Measurements from ENCODE around the gene R3HDM4.

R3HDM4 gene

GRCh38 chr19:920051-920864, 7.2 kb upstream of the R3HDM4 start:
- Mint-ChIP-seq H3K4me1 (ENCODE audit: low read depth in 2 of 2) (peaks cover 10 to 16% of the 10 kb centered on the region in 2 donors), H3K36me3 (ENCODE audit: insufficient read depth) (peaks cover 21% of the 10 kb centered on the region)

DNA sequence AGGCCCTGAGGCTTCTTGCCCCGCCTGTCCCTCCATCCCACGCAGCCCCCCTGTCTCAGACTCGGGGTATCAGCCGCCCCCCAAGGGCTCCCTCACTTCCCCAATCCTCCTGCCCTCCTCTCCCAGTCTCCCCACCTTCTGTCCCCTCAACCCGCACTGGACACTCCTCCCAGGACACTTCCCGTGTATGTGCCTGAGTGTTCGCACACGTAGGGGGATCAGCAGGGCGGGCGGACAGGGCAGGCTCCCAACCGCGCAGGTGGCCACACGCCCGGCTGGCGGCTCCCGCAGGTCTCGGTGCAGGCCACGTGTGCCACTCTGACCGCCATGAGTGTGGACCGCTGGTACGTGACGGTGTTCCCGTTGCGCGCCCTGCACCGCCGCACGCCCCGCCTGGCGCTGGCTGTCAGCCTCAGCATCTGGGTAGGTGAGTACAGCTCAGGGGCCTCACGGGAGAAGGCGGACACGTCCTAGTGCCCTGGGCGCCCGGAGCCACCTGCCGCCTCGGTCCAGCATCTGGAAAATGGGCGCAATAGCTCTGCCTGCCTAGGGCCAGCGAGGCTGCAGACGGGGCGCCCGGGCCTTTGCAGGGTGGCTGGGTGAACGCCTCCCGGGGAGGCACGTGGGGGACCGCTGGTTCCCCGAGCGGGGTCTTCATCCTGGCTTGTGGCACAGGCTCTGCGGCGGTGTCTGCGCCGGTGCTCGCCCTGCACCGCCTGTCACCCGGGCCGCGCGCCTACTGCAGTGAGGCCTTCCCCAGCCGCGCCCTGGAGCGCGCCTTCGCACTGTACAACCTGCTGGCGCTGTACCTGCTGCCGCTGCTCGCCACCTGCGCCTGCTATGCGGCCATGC, 6.4 kb upstream of the R3HDM4 start:
- H3K4me1 Mint-ChIP-seq (ENCODE audit: low read depth in 2 of 2) = peaks cover 10 to 16% of the 10 kb centered on the region in 2 donors
- peak overlapping the region; percentile 69 to 81 for H3K4me3 Mint-ChIP-seq
- peak; percentile 31 for ATAC-seq (replicated peaks)
- H3K9me3 Mint-ChIP-seq = no peaks in the 10 kb centered on the region
- no peak overlapping the region for H3K27ac Mint-ChIP-seq
- H3K36me3 Mint-ChIP-seq (ENCODE audit: insufficient read depth) = peaks cover 21% of the 10 kb centered on the region
- peaks cover 6 to 9% of the 10 kb centered on the region in 2 donors for H3K27me3 Mint-ChIP-seq
- no peak for DNase-seq

More at GRCh38 chr19:920051-920864, 7.2 kb upstream of the R3HDM4 start:
- Mint-ChIP-seq H3K27me3 (peaks cover 0 to 9% of the 10 kb centered on the region in 2 donors), H3K9me3 (no peaks in the 10 kb centered on the region), H3K27ac (peak overlapping the region; percentile 73 to 78), H3K4me3 (peak overlapping the region; percentile 69 to 81)
- DNase-seq = peak; percentile 51 to 55 (median 55)
- peak; percentile 57 for ATAC-seq (replicated peaks)

GRCh38 chr19:918481-919198, 5.6 kb upstream of the R3HDM4 start:
- DNase-seq (no peak), ATAC-seq (replicated peaks) (no peak)
- Mint-ChIP-seq H3K27me3 (peaks cover 6 to 9% of the 10 kb centered on the region in 2 donors), H3K27ac (peak overlapping the region in 1 of 2 donors; percentile 79), H3K9me3 (no peaks in the 10 kb centered on the region), H3K36me3 (ENCODE audit: insufficient read depth) (peaks cover 21% of the 10 kb centered on the region), H3K4me1 (ENCODE audit: low read depth in 2 of 2) (peaks cover 10 to 16% of the 10 kb centered on the region in 2 donors), H3K4me3 (peak overlapping the region; percentile 64 to 69)

GRCh38 chr19:918152-918437, 5.1 kb upstream of the R3HDM4 start:
- no peaks in the 10 kb centered on the region for H3K9me3 Mint-ChIP-seq

DNA sequence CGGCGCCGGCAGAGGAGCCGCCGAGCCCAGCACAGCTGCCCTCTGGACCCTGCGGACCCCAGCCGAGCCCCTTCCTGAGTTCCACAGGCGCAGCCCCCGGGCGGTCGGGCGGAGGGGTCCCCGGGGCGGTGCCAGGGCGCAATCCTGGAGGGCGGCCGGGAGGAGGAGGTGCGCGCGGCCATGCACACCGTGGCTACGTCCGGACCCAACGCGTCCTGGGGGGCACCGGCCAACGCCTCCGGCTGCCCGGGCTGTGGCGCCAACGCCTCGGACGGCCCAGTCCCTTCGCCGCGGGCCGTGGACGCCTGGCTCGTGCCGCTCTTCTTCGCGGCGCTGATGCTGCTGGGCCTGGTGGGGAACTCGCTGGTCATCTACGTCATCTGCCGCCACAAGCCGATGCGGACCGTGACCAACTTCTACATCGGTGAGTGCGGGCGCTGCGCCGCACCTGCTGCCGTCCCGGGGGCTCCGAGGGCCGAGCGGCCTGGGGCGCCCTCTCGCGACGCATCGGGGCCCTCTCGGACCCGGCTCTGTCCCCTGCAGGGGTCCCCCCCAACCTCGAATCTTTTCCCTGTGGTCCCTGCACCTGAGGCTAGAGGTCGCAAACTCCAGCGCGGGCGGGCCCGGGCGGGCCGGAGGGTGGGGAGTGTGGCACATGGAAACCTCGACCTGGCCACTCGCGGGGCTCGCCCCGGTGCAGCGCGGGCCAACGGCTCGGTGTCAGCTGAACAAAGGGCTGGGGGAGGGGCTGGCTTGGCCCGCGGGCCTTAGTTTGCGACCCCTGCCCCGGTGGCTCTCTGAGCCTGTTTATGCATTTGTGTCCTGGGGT, 4.5 kb upstream of the R3HDM4 start, which contains the start of gene KISS1R:
Gene KISS1R, plus strand, starts transcription at position 11 of the 829 bp plus-strand sequence. Its CDS starts 170 bp downstream, at position 181.
- peaks cover 10 to 16% of the 10 kb centered on the region in 2 donors for H3K4me1 Mint-ChIP-seq (ENCODE audit: low read depth in 2 of 2)
- H3K27me3 Mint-ChIP-seq = peaks cover 6 to 9% of the 10 kb centered on the region in 2 donors
- peaks cover 22% of the 10 kb centered on the region for H3K36me3 Mint-ChIP-seq (ENCODE audit: insufficient read depth)
- DNase-seq (no peak), ATAC-seq (replicated peaks) (peak; percentile 7)
- H3K27ac Mint-ChIP-seq = peak within 1 kb of the TSS in 1 of 2 donors; percentile 79
- no peaks in the 10 kb centered on the region for H3K9me3 Mint-ChIP-seq
- peak within 1 kb of the TSS; percentile 64 to 69 for H3K4me3 Mint-ChIP-seq

More at GRCh38 chr19:918152-918437, 5.1 kb upstream of the R3HDM4 start:
- DNase-seq (no peak), ATAC-seq (replicated peaks) (no peak)
- H3K27me3 Mint-ChIP-seq = peaks cover 6 to 9% of the 10 kb centered on the region in 2 donors
- peak overlapping the region in 1 of 2 donors; percentile 79 for H3K27ac Mint-ChIP-seq
- peaks cover 23% of the 10 kb centered on the region for H3K36me3 Mint-ChIP-seq (ENCODE audit: insufficient read depth)
- peak overlapping the region; percentile 64 to 69 for H3K4me3 Mint-ChIP-seq
- peaks cover 10 to 16% of the 10 kb centered on the region in 2 donors for H3K4me1 Mint-ChIP-seq (ENCODE audit: low read depth in 2 of 2)

GRCh38 chr19:916645-917322, 3.8 kb upstream of the R3HDM4 start:
- ATAC-seq (replicated peaks) (no peak), DNase-seq (no peak)
- Mint-ChIP-seq H3K27me3 (peaks cover 6 to 9% of the 10 kb centered on the region in 2 donors), H3K36me3 (ENCODE audit: insufficient read depth) (peaks cover 23% of the 10 kb centered on the region), H3K4me3 (peak overlapping the region in 1 of 2 donors; percentile 17), H3K4me1 (ENCODE audit: low read depth in 2 of 2) (peaks cover 8 to 13% of the 10 kb centered on the region in 2 donors), H3K9me3 (no peaks in the 10 kb centered on the region), H3K27ac (no peak overlapping the region)

DNA sequence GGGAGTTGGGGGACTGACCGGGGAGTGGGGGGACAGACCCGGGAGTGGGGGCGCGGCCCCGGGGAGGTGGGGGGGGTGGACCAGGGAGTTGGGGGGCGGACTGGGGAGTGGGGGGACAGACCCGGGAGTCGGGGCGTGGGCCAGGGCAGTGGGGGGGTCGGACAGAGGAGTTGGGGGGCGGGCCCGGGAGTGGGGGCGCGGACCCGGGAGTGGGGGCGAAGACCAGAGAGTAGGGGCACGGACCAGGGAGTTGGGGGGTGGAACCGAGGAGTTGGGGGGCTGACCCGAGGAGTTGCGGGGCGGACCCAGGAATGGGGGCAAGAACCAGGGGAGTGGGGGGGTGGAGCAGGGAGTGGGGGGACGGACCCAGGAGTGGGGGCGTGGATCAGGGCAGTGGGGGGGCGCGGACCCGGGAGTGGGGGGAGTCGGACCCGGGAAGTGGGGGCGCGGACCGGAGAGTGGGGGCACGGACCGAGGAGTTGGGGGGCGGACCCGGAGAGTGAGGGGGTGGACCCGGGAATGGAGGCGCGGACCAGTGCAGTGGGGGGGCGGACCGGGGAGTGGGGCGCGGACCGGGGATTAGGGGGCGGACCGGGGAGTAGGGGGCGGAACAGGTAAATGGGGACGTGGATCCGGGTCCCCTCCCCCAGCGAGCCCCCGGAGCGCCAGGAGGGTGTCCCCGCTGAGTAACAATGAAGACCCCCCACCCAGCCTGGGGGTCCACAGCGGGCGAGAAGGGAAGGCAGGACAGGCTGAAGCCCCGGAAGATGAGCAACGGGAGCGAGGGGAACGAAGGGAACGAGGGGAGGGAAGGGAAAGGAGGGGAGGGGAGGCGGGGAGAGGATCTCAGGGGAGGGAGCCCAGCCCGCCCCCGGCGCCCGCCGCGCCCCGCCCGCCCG, 589 bp downstream of the R3HDM4 start:
- Mint-ChIP-seq H3K4me1 (ENCODE audit: low read depth in 2 of 2) (peaks cover 19 to 22% of the 10 kb centered on the region in 2 donors), H3K27ac (peak overlapping the region; percentile 29 to 83), H3K4me3 (peak overlapping the region; percentile 83 to 84), H3K27me3 (peaks cover 0 to 6% of the 10 kb centered on the region in 2 donors), H3K9me3 (no peaks in the 10 kb centered on the region), H3K36me3 (ENCODE audit: insufficient read depth) (peaks cover 40% of the 10 kb centered on the region)
- DNase-seq (no peak), ATAC-seq (replicated peaks) (no peak)

- peaks cover 40% of the 10 kb centered on the region for H3K36me3 Mint-ChIP-seq (ENCODE audit: insufficient read depth)
- H3K27ac Mint-ChIP-seq = peak overlapping the region; percentile 12 to 99
- peaks cover 0 to 6% of the 10 kb centered on the region in 2 donors for H3K27me3 Mint-ChIP-seq
- peak overlapping the region; percentile 86 to 94 for H3K4me3 Mint-ChIP-seq
- ATAC-seq (replicated peaks) (no peak), DNase-seq (no peak)
- H3K4me1 Mint-ChIP-seq (ENCODE audit: low read depth in 2 of 2) = peaks cover 22% of the 10 kb centered on the region in 2 donors
- H3K9me3 Mint-ChIP-seq = no peaks in the 10 kb centered on the region
Observed at GRCh38 chr19:911197-912033, 1.6 kb downstream of the R3HDM4 start.

DNA sequence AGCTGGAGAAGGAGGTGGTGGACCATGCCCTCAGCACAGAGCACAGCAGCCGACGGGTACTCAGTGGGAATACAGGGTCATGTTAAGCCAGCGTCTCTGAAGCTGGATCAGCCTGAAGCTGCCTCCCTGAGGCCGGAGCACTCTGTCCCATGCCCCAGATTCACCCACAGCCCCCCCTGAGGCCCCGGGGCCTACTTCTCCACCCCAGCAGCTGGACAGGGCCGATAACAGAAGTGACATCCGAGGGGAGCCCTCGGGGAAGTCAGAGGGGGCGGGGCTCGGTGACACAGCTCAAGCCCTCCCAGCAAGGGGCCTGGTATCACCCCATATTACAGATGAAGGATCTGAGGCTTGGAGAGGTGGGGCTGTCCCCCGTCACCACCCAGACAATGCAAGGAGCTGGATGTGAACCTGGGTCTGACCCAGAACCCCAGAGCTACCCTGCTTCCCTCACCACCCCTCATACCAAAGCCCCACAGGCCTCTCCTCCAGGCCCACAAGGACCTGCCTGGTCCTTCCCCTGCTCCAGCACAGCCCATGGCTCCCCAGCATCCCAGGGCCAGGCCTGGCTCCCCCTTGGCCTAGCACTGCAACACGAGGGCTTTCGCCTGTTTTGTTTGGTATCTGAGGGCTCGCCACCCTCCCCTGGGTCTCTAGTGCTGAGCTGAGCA, 5.7 kb downstream of the R3HDM4 start:
- DNase-seq (no peak), ATAC-seq (replicated peaks) (no peak)
- peaks cover 28% of the 10 kb centered on the region in 2 donors for H3K4me1 Mint-ChIP-seq (ENCODE audit: low read depth in 2 of 2)

DNA sequence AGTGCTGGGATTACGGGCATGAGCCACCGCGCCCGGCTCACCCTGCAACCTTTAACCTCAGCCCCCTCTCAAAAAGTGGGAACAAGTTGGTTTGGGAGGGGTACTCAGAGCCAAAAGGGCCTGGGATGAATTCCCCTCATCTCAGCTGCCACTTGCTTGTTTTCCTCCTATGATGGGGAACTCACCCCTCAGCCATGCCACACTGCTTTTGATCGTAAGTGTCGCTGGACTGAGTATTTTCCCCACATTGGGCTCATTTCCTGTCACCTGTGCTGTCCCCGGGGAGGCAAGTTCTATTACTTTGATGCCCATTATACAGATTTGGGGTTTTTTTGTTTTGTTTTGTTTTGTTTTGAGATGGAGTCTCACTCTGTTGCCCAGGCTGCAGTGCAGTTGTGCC, 6.5 kb downstream of the R3HDM4 start:
- H3K9me3 Mint-ChIP-seq = no peaks in the 10 kb centered on the region

More for the DNA sequence above, 5.7 kb downstream of the R3HDM4 start:
- Mint-ChIP-seq H3K36me3 (ENCODE audit: insufficient read depth) (peaks cover 50% of the 10 kb centered on the region), H3K27me3 (no peaks in the 10 kb centered on the region), H3K4me3 (peak overlapping the region in 1 of 2 donors; percentile 94), H3K9me3 (no peaks in the 10 kb centered on the region), H3K27ac (peak overlapping the region; percentile 25 to 100)

More for the DNA sequence above, 6.5 kb downstream of the R3HDM4 start:
- ATAC-seq (replicated peaks) (no peak), DNase-seq (no peak)
- H3K4me3 Mint-ChIP-seq = peak overlapping the region in 1 of 2 donors; percentile 25
- peak overlapping the region in 1 of 2 donors; percentile 41 for H3K27ac Mint-ChIP-seq
- H3K4me1 Mint-ChIP-seq (ENCODE audit: low read depth in 2 of 2) = peaks cover 28% of the 10 kb centered on the region in 2 donors
- no peaks in the 10 kb centered on the region for H3K27me3 Mint-ChIP-seq
- peaks cover 55% of the 10 kb centered on the region for H3K36me3 Mint-ChIP-seq (ENCODE audit: insufficient read depth)
